Gastroesophageal sphincter (tissue), 4 donors: ENCODE data around the gene ATP13A4. TPM values are rescaled to one million over a fixed set of nuclear protein-coding genes. Genes with fewer than 3 reads are reported as not detected.

Experiments
- ATAC-seq: fragments of 150-250 bp; one replicate; pipeline ENCODE4 v1.9.1; 2016; ENCODE audit warnings: mild to moderate bottlenecking, moderate library complexity
- H3K27ac ChIP-seq, 4 donors: fragments of 200-600 bp; sonication (generic) in 3 of 4; 1 replicate in 3 of 4; 2 replicates in 1 of 4; pipeline ENCODE4 v1.5.1; 2016 to 2019
- H3K27me3 ChIP-seq: fragments of 200-600 bp; sonication (generic); one replicate; pipeline ENCODE4 v1.5.1; 2019
- H3K36me3 ChIP-seq, 2 donors: fragments of 200-600 bp; sonication (generic); one replicate each; pipeline ENCODE4 v1.5.1; 2019; ENCODE audit warnings: control low read depth in 1 of 2
- H3K4me1 ChIP-seq, 3 donors: fragments of 200-600 bp; sonication (generic); 1 replicate in 2 of 3; 2 replicates in 1 of 3; pipeline ENCODE4 v1.5.1; 2016 to 2019; ENCODE audit warnings: control low read depth in 2 of 3
- H3K4me3 ChIP-seq, 2 donors: fragments of 200-600 bp; sonication (generic); one replicate each; pipeline ENCODE4 v1.5.1; 2019; ENCODE audit warnings: mild to moderate bottlenecking in 1 of 2, moderate library complexity in 1 of 2
- H3K9me3 ChIP-seq, 3 donors: fragments of 200-600 bp; sonication (generic); one replicate each; pipeline ENCODE4 v1.5.1; 2017 to 2019; ENCODE audit warnings: control low read depth in 2 of 3
- EP300 ChIP-seq: sonication (generic); formaldehyde crosslinking; IDR thresholded peaks from one replicate; pipeline ENCODE4 v1.6.1; 2017; ENCODE audit warnings: antibody characterized with exemption, mild to moderate bottlenecking
- POLR2A ChIP-seq, 2 donors: fragments of 450-650 bp; IDR thresholded peaks; one replicate each; pipeline ENCODE4 v1.6.1; 2017; ENCODE audit warnings: antibody characterized with exemption in 2 of 2, mild to moderate bottlenecking in 2 of 2, moderate library complexity in 1 of 2
- POLR2AphosphoS5 ChIP-seq: sonication (generic); formaldehyde crosslinking; IDR thresholded peaks from one replicate; pipeline ENCODE4 v1.6.1; 2017; ENCODE audit warnings: antibody characterized with exemption
- WGBS, 2 donors: methylation state at CpG; one replicate each; pipeline ENCODE4 v1.1.5; 2018; ENCODE audit warnings: low coverage in 1 of 2; 5-methylcytosine and 5-hydroxymethylcytosine counted together
- total RNA-seq, 4 donors: library from RNA; depleted of rRNA; stranded (reverse); fragments of >200 nt; gene quantifications; one replicate each; pipeline ENCODE4 v1.1.0, GENCODE V29; 2016
- TF ChIP-seq, protein P1 (sequence below), 4 experiments: fragments of 200-600 bp in 2 of 4; fragments of 450-650 bp in 2 of 4; sonication (generic) in 1 of 4; IDR thresholded peaks; one replicate each; pipeline ENCODE4 v1.5.1; 2017 to 2019; ENCODE audit warnings: antibody characterized with exemption in 4 of 4, mild to moderate bottlenecking in 2 of 4, moderate library complexity in 2 of 4

Gene ATP13A4
- total RNA-seq, 4 donors from 2014 or later, result 0.13 to 2.3 (median 0.16) TPM; not detected in 1

DNA sequence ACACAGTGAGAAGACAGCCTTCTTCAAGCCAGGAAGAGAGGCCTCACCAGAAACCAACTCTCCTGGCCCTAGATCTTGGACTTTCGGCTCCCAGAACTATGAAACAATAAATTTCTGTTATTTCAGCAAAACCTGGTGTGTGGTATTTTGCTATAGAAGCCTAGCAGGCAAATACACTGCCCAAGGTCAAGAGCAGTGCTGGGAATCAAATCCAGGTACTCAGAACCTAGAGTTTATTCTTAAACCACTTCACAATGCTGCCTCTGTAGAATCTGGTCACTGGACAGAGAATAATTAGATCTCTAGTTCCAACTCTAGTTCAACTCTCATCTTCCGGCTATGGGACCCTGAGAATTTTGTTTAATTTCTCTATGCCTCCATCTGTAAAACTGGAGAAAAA, 46.6 kb downstream of the ATP13A4 start:
- Histone ChIP-seq H3K27me3 (no peaks in the 10 kb centered on the region), H3K4me3 (no peak overlapping the region), H3K36me3 (no peaks in the 10 kb centered on the region), H3K9me3 (no peaks in the 10 kb centered on the region), H3K27ac (no peak overlapping the region), H3K4me1 (no peaks in the 10 kb centered on the region)
- TF ChIP-seq POLR2AphosphoS5 (no peak), EP300 (no peak), POLR2A (IDR thresholded peaks at IDR 0.05) (no peak)
- TF ChIP-seq, protein P1, sequence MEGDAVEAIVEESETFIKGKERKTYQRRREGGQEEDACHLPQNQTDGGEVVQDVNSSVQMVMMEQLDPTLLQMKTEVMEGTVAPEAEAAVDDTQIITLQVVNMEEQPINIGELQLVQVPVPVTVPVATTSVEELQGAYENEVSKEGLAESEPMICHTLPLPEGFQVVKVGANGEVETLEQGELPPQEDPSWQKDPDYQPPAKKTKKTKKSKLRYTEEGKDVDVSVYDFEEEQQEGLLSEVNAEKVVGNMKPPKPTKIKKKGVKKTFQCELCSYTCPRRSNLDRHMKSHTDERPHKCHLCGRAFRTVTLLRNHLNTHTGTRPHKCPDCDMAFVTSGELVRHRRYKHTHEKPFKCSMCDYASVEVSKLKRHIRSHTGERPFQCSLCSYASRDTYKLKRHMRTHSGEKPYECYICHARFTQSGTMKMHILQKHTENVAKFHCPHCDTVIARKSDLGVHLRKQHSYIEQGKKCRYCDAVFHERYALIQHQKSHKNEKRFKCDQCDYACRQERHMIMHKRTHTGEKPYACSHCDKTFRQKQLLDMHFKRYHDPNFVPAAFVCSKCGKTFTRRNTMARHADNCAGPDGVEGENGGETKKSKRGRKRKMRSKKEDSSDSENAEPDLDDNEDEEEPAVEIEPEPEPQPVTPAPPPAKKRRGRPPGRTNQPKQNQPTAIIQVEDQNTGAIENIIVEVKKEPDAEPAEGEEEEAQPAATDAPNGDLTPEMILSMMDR (IDR thresholded peaks at IDR 0.05), result no peak
- WGBS, 2 donors, result 60 to 81% methylated on average over 2 of the region's 2 CpGs
- no peak for ATAC-seq

DNA sequence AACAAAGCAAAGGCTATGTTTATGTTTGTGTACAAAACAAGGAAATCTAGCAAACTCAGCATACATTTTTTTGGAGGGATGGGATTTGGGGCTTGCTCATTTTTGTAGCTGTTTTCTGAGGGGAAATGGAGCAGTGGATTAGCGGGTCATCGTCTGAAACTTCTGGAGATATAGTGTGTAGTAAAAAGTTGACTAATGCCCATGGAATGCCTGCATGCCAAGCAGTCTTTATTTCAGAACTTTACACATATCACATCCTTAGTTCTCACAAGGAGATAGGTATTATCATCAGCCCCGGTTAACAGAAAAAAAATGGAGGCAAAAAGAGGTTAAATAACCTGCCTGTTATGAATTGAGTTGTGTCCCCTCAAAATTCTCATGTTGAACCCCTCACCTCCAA, 47.1 kb downstream of the ATP13A4 start:
- Histone ChIP-seq H3K4me1 (no peaks in the 10 kb centered on the region), H3K9me3 (no peaks in the 10 kb centered on the region), H3K27me3 (no peaks in the 10 kb centered on the region), H3K27ac (no peak overlapping the region), H3K4me3 (no peak overlapping the region), H3K36me3 (no peaks in the 10 kb centered on the region)
- WGBS, 2 donors, result 84 to 87% methylated on average over 2 to 3 of the region's 3 CpGs
- TF ChIP-seq EP300 (no peak), POLR2AphosphoS5 (no peak), POLR2A (IDR thresholded peaks at IDR 0.05) (no peak)
- TF ChIP-seq, protein P1 (IDR thresholded peaks at IDR 0.05), result no peak
- no peak for ATAC-seq

DNA sequence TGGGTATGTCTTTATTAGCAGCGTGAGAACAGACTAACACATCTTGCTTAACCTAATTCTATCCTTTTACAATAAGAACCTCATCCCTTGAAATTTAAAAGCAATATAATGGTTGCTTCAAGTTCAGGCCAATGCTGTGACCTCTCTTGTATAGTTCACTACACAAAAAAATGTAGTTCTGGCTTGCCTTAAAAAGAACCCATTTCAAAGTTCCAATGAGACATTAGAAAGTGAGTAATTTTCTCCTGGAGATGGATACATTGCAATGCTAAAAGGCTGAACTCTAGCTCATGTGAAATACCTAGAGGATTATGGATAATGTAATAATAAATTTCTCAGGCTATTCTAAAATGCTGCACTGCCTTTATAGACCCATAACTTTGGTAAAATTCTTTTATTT, 47.8 kb downstream of the ATP13A4 start:
- no peak for TF ChIP-seq EP300
- TF ChIP-seq, protein P1 (IDR thresholded peaks at IDR 0.05), result no peak
- TF ChIP-seq POLR2A (IDR thresholded peaks at IDR 0.05), result no peak
- no peak for TF ChIP-seq POLR2AphosphoS5
- H3K4me3 ChIP-seq, result no peak overlapping the region

DNA sequence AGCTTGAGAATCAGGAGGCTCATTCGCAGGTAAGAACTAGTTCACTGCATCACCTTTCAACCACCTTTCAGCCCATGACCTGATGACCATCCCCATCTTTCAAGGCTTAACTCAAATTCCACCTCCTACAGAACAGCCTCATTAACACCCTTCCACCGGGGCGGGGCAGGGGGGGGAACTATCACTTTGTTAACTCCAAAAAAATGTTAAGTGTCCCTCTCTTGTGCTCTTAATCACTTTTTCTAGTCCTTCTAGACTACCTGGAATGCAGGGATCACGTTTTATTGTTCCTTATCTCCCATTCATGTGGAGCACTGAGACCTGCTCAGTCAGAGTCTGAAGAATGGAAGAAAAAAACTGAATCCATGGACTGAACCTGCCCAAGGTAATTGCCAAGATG, 51.8 kb downstream of the ATP13A4 start:
- H3K27me3 ChIP-seq, result no peaks in the 10 kb centered on the region
- no peak overlapping the region for H3K27ac ChIP-seq
- no peak for ATAC-seq
- WGBS, 2 donors, result 87 to 89% methylated on average over 3 of the region's 4 CpGs
- no peaks in the 10 kb centered on the region for H3K36me3 ChIP-seq
- H3K4me3 ChIP-seq, result no peak overlapping the region
- peaks cover 0 to 2% (median 0%) of the 10 kb centered on the region in 3 donors for H3K4me1 ChIP-seq
- TF ChIP-seq POLR2AphosphoS5 (no peak), EP300 (no peak), POLR2A (IDR thresholded peaks at IDR 0.05) (no peak)
- TF ChIP-seq, protein P1 (IDR thresholded peaks at IDR 0.05), result no peak
- H3K9me3 ChIP-seq, result no peaks in the 10 kb centered on the region

More for the DNA sequence above, 47.8 kb downstream of the ATP13A4 start:
- Histone ChIP-seq H3K9me3 (no peaks in the 10 kb centered on the region), H3K4me1 (no peaks in the 10 kb centered on the region), H3K27me3 (no peaks in the 10 kb centered on the region), H3K27ac (no peak overlapping the region), H3K36me3 (no peaks in the 10 kb centered on the region)
- ATAC-seq, result no peak
- WGBS, 2 donors, result 79 to 88% methylated on average over 1 of the region's 1 CpG

DNA sequence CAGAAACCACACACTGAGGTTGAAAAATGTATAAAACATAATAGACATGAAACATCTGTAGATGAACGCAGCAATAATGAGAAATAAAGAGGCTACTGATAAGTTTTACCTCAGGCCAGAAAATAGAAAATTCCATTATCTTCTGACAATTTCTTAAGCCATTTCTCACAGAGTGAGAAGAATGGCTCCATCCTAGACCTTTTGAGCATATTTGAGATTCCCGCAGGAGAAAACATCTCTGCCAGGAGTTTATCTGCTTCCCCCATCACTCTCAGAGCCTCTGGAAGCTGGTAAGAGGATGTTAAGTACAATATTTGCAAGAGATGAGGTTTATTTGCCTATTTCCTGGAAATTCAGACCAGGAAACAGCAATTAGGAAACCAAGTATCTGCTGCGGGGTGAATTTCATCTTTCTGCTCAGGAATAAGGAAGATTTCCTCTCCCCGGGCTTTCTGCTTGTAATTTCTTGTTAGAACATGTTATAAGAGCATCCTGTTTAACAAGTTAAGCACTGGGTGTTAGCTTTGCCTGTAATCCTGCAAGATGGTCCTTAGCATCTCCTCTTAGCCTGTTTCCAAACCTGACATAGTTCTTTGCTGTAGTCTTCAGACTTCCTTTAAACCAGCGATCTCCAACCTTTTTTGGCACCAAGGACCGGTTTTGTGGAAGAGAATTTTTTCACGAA, 54.8 kb downstream of the ATP13A4 start:
- Histone ChIP-seq H3K27ac (no peak overlapping the region), H3K36me3 (no peaks in the 10 kb centered on the region), H3K4me1 (peaks cover 0 to 2% (median 0%) of the 10 kb centered on the region in 3 donors), H3K27me3 (no peaks in the 10 kb centered on the region), H3K9me3 (no peaks in the 10 kb centered on the region), H3K4me3 (no peak overlapping the region)
- TF ChIP-seq POLR2AphosphoS5 (no peak), EP300 (no peak), POLR2A (IDR thresholded peaks at IDR 0.05) (no peak)
- TF ChIP-seq, protein P1 (IDR thresholded peaks at IDR 0.05), result no peak
- 62 to 70% methylated on average over 7 of the region's 7 CpGs for WGBS, 2 donors
- ATAC-seq, result no peak
